WTC11 (cell line): Measurements from ENCODE around the gene CEP76.

Experiments used
- ELF4 ChIP-seq: sonication (generic); formaldehyde crosslinking; IDR thresholded peaks from 2 replicates; pipeline ENCODE4 v1.8.1; 2022; ENCODE audit warnings: low read depth, mild to moderate bottlenecking, moderate library complexity, missing genetic modification reagents
- GABPB1 ChIP-seq: sonication (generic); formaldehyde crosslinking; IDR thresholded peaks from 2 replicates; pipeline ENCODE4 v1.8.1; 2023; ENCODE audit warnings: mild to moderate bottlenecking, missing genetic modification reagents
- NR2C2 ChIP-seq: sonication (generic); formaldehyde crosslinking; IDR thresholded peaks from 2 replicates; pipeline ENCODE4 v1.8.0; 2022; ENCODE audit warnings: mild to moderate bottlenecking, missing genetic modification reagents
- NR3C1 ChIP-seq: sonication (generic); formaldehyde crosslinking; conservative IDR thresholded peaks from 2 replicates; pipeline ENCODE4 v1.8.1; 2023; ENCODE audit warnings: low read depth, mild to moderate bottlenecking, missing genetic modification reagents
- TCF7 ChIP-seq: sonication (generic); formaldehyde crosslinking; IDR thresholded peaks from 2 replicates; pipeline ENCODE4 v1.8.0; 2022; ENCODE audit warnings: mild to moderate bottlenecking, low read depth, missing genetic modification reagents, moderate library complexity
- ZNF232 ChIP-seq: sonication (generic); formaldehyde crosslinking; IDR thresholded peaks from 2 replicates; pipeline ENCODE4 v1.8.0; 2022; ENCODE audit warnings: mild to moderate bottlenecking, missing genetic modification reagents
- ZNF263 ChIP-seq: sonication (generic); formaldehyde crosslinking; IDR thresholded peaks from 2 replicates; pipeline ENCODE4 v1.8.1; 2022; ENCODE audit warnings: low read depth, mild to moderate bottlenecking, moderate library complexity, missing genetic modification reagents
- TF ChIP-seq, protein P1 (sequence below): sonication (generic); formaldehyde crosslinking; IDR thresholded peaks from 2 replicates; pipeline ENCODE4 v1.8.1; 2022; ENCODE audit warnings: low read depth, missing genetic modification reagents, borderline replicate concordance
- TF ChIP-seq, protein P2 (sequence below): sonication (generic); formaldehyde crosslinking; conservative IDR thresholded peaks from 2 replicates; pipeline ENCODE4 v1.8.1; 2022; ENCODE audit warnings: mild to moderate bottlenecking, missing genetic modification reagents

DNA sequence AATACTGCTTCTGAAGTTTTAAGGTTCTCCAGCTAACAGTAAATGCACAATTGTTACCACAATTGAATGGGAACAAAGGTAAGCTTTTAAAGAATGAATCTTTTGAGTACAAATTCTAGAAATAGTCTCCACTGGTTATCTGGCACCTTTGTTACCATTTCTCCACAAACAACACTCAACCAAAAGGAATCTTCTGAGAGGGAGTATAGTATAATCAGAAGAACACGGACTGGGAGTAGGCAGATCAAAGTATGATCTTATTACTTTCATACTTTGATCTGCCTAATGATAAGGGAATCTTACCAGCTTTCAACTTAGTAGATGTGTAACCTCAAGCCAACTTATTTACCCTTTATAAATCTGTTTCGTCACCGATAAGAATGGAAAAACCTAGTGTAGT, 1.4 kb downstream of the CEP76 start:
- TF ChIP-seq ELF4, result no peak
- no peak for TF ChIP-seq TCF7
- no peak for TF ChIP-seq ZNF232 (CRISPR knock-in tag)
- TF ChIP-seq, protein P1, sequence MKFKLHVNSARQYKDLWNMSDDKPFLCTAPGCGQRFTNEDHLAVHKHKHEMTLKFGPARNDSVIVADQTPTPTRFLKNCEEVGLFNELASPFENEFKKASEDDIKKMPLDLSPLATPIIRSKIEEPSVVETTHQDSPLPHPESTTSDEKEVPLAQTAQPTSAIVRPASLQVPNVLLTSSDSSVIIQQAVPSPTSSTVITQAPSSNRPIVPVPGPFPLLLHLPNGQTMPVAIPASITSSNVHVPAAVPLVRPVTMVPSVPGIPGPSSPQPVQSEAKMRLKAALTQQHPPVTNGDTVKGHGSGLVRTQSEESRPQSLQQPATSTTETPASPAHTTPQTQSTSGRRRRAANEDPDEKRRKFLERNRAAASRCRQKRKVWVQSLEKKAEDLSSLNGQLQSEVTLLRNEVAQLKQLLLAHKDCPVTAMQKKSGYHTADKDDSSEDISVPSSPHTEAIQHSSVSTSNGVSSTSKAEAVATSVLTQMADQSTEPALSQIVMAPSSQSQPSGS (CRISPR knock-in tag), result no peak
- TF ChIP-seq GABPB1 (CRISPR knock-in tag), result no peak
- TF ChIP-seq, protein P2, sequence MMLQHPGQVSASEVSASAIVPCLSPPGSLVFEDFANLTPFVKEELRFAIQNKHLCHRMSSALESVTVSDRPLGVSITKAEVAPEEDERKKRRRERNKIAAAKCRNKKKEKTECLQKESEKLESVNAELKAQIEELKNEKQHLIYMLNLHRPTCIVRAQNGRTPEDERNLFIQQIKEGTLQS (CRISPR knock-in tag), result no peak
- no peak for TF ChIP-seq NR3C1 (CRISPR knock-in tag)
- TF ChIP-seq NR2C2 (CRISPR knock-in tag), result no peak
- TF ChIP-seq ZNF263 (CRISPR knock-in tag), result no peak
